Trophoblast cell (in vitro differentiated cells and primary cell): ENCODE measurements around the gene PDE4B.
"Not testable (repeated sequence)": the region's sequence is repeated elsewhere in the genome, so short reads cannot be mapped to it uniquely, and the experiment has no call there.

ENCODE experiments used
- DNase-seq, 2 donors: peaks; one replicate each; pipeline ENCODE4 v3.0.0-alpha.2; 2016
- H2AFZ ChIP-seq: 2 replicates; pipeline ENCODE4 v1.6.1; 2013; ENCODE audit warnings: low read length, moderate library complexity, mild to moderate bottlenecking; ENCODE audit not compliant: insufficient read depth, poor library complexity
- H2AK5ac ChIP-seq: 2 replicates; pipeline ENCODE4 v1.6.1; 2013; ENCODE audit warnings: mild to moderate bottlenecking, low read length
- H2BK120ac ChIP-seq: 2 replicates; pipeline ENCODE4 v1.6.1; 2013; ENCODE audit warnings: low read length, mild to moderate bottlenecking, moderate library complexity; ENCODE audit not compliant: insufficient read depth, poor library complexity
- H2BK12ac ChIP-seq: 2 replicates; pipeline ENCODE4 v1.6.1; 2013; ENCODE audit warnings: mild to moderate bottlenecking, low read length, moderate library complexity
- H2BK5ac ChIP-seq: 2 replicates; pipeline ENCODE4 v1.6.1; 2013; ENCODE audit warnings: low read length, low read depth, moderate library complexity, mild to moderate bottlenecking; ENCODE audit not compliant: poor library complexity
- H3K14ac ChIP-seq: 2 replicates; pipeline ENCODE4 v1.6.1; 2013; ENCODE audit warnings: mild to moderate bottlenecking, low read length
- H3K18ac ChIP-seq: 2 replicates; pipeline ENCODE4 v1.6.1; 2013; ENCODE audit warnings: mild to moderate bottlenecking, low read length
- H3K23ac ChIP-seq: 2 replicates; pipeline ENCODE4 v1.6.1; 2013; ENCODE audit warnings: low read length
- H3K27ac ChIP-seq: 2 replicates; pipeline ENCODE4 v1.5.1; 2013; ENCODE audit warnings: low read depth, mild to moderate bottlenecking, inconsistent platforms, low read length, moderate library complexity
- H3K27me3 ChIP-seq: 2 replicates; pipeline ENCODE4 v1.6.1; 2013; ENCODE audit warnings: inconsistent platforms, mild to moderate bottlenecking, low read length, moderate library complexity; ENCODE audit not compliant: insufficient read depth
- H3K36me3 ChIP-seq, 2 experiments: 1 replicate in 1 of 2; 2 replicates in 1 of 2; pipeline ENCODE4 v1.6.1; 2013; ENCODE audit warnings: low read length in 2 of 2, mild to moderate bottlenecking in 2 of 2, moderate library complexity in 1 of 2; ENCODE audit not compliant: insufficient read depth in 2 of 2, control insufficient read depth in 1 of 2
- H3K4ac ChIP-seq: 2 replicates; pipeline ENCODE4 v1.6.1; 2013; ENCODE audit warnings: low read depth, mild to moderate bottlenecking, low read length, moderate library complexity
- H3K4me1 ChIP-seq, 2 experiments: 1 replicate in 1 of 2; 2 replicates in 1 of 2; pipeline ENCODE4 v1.6.1; 2013; ENCODE audit warnings: low read length in 2 of 2, mild to moderate bottlenecking in 2 of 2, moderate library complexity in 1 of 2; ENCODE audit not compliant: insufficient read depth in 2 of 2, control insufficient read depth in 1 of 2
- H3K4me2 ChIP-seq: 2 replicates; pipeline ENCODE4 v1.6.1; 2013; ENCODE audit warnings: inconsistent platforms, mild to moderate bottlenecking, low read length, moderate library complexity
- H3K4me3 ChIP-seq: 2 replicates; pipeline ENCODE4 v1.5.1; 2013; ENCODE audit warnings: mild to moderate bottlenecking, low read depth, low read length, inconsistent platforms
- H3K79me1 ChIP-seq: one replicate; pipeline ENCODE4 v1.6.1; 2013; ENCODE audit warnings: low read length
- H3K79me2 ChIP-seq: 2 replicates; pipeline ENCODE4 v1.6.1; 2013; ENCODE audit warnings: low read length, mild to moderate bottlenecking; ENCODE audit not compliant: control insufficient read depth, insufficient read depth, poor library complexity
- H3K9ac ChIP-seq: 2 replicates; pipeline ENCODE4 v1.6.1; 2013; ENCODE audit warnings: mild to moderate bottlenecking, low read length
- H3K9me3 ChIP-seq: 2 replicates; pipeline ENCODE4 v1.6.1; 2013; ENCODE audit warnings: low read depth, mild to moderate bottlenecking, control low read depth, inconsistent platforms, low read length; ENCODE audit not compliant: insufficient read depth
- H4K12ac ChIP-seq: 2 replicates; pipeline ENCODE4 v1.6.1; 2013; ENCODE audit warnings: low read depth, mild to moderate bottlenecking, low read length, moderate library complexity
- H4K8ac ChIP-seq: 2 replicates; pipeline ENCODE4 v1.6.1; 2013; ENCODE audit warnings: low read depth, mild to moderate bottlenecking, low read length, moderate library complexity
- H4K91ac ChIP-seq: one replicate; pipeline ENCODE4 v1.6.1; 2013; ENCODE audit warnings: low read depth, mild to moderate bottlenecking, low read length, moderate library complexity
- WGBS: extraction: QIAGEN DNeasy Blood & Tissue Kit; methylation state at CpG from one replicate; pipeline ENCODE4 v1.1.7; 2013; ENCODE audit warnings: missing lambda C conversion rate; ENCODE audit not compliant: insufficient read length, insufficient coverage; ENCODE audit errors: extremely low coverage; 5-methylcytosine and 5-hydroxymethylcytosine counted together

The PDE4B gene

GRCh38 chr1:66136423-66136822 lies 343.7 kb downstream of the PDE4B start:
- H3K27me3 ChIP-seq, H3K36me3 ChIP-seq, H3K4me3 ChIP-seq, H3K18ac ChIP-seq, H2AFZ ChIP-seq, H3K4me2 ChIP-seq, H2BK5ac ChIP-seq, H3K23ac ChIP-seq, H3K4ac ChIP-seq, H3K27ac ChIP-seq, H3K79me1 ChIP-seq, H2BK12ac ChIP-seq, H2BK120ac ChIP-seq, H3K14ac ChIP-seq, H3K79me2 ChIP-seq, H4K8ac ChIP-seq, H3K9ac ChIP-seq, H4K12ac ChIP-seq, DNase-seq, H3K4me1 ChIP-seq, H2AK5ac ChIP-seq, H4K91ac ChIP-seq, H3K9me3 ChIP-seq: not testable (repeated sequence)
- no CpG with 5 or more reads among the region's 4 CpGs for WGBS

GRCh38 chr1:66137235-66137634 lies 344.5 kb downstream of the PDE4B start:
- H3K4me1 ChIP-seq = no peaks in the 10 kb centered on the region
- no CpG with 5 or more reads among the region's 2 CpGs for WGBS
- no peaks in the 10 kb centered on the region for H3K9me3 ChIP-seq
- no peak overlapping the region for H2BK120ac ChIP-seq
- H2AFZ ChIP-seq = no peak overlapping the region
- H2BK12ac ChIP-seq = no peak overlapping the region
- DNase-seq = no peak
- no peak overlapping the region for H4K8ac ChIP-seq
- no peak overlapping the region for H3K4ac ChIP-seq
- no peak overlapping the region for H3K4me3 ChIP-seq
- peak overlapping the region; percentile 77 for H3K23ac ChIP-seq
- H2BK5ac ChIP-seq = no peak overlapping the region
- H3K18ac ChIP-seq = no peak overlapping the region
- H4K91ac ChIP-seq = no peak overlapping the region
- no peaks in the 10 kb centered on the region for H3K79me1 ChIP-seq
- H2AK5ac ChIP-seq = no peak overlapping the region
- H3K27ac ChIP-seq = no peak overlapping the region
- H3K14ac ChIP-seq = no peak overlapping the region
- no peak overlapping the region for H3K9ac ChIP-seq
- H3K36me3 ChIP-seq = no peaks in the 10 kb centered on the region
- H3K4me2 ChIP-seq = no peak overlapping the region
- H3K79me2 ChIP-seq = no peaks in the 10 kb centered on the region
- no peaks in the 10 kb centered on the region for H3K27me3 ChIP-seq
- no peak overlapping the region for H4K12ac ChIP-seq

- Histone ChIP-seq H3K4ac (no peak overlapping the region), H2BK120ac (no peak overlapping the region), H3K4me1 (no peaks in the 10 kb centered on the region), H3K23ac (no peak overlapping the region), H3K14ac (no peak overlapping the region), H3K9ac (no peak overlapping the region), H3K36me3 (no peaks in the 10 kb centered on the region), H3K4me2 (no peak overlapping the region), H3K79me2 (no peaks in the 10 kb centered on the region), H3K9me3 (no peaks in the 10 kb centered on the region), H3K18ac (no peak overlapping the region), H4K8ac (no peak overlapping the region), H3K27me3 (no peaks in the 10 kb centered on the region), H3K79me1 (no peaks in the 10 kb centered on the region), H3K27ac (no peak overlapping the region), H4K12ac (no peak overlapping the region), H4K91ac (no peak overlapping the region), H2AK5ac (no peak overlapping the region), H2AFZ (no peak overlapping the region), H2BK5ac (no peak overlapping the region), H3K4me3 (no peak overlapping the region), H2BK12ac (no peak overlapping the region)
- no peak for DNase-seq
Observed at GRCh38 chr1:66138613-66139012, 345.9 kb downstream of the PDE4B start.

GRCh38 chr1:66140072-66140471 lies 347.4 kb downstream of the PDE4B start:
- H3K27me3 ChIP-seq = no peaks in the 10 kb centered on the region
- no peak overlapping the region for H3K4ac ChIP-seq
- H3K4me2 ChIP-seq = no peak overlapping the region
- no peak overlapping the region for H4K12ac ChIP-seq
- H3K14ac ChIP-seq = no peak overlapping the region
- no peak overlapping the region for H2AFZ ChIP-seq
- no peak overlapping the region for H3K23ac ChIP-seq
- no peak overlapping the region for H2AK5ac ChIP-seq
- no peak overlapping the region for H4K8ac ChIP-seq
- H4K91ac ChIP-seq = no peak overlapping the region
- H3K9ac ChIP-seq = no peak overlapping the region
- no peak overlapping the region for H3K27ac ChIP-seq
- H3K79me1 ChIP-seq = no peaks in the 10 kb centered on the region
- no peak overlapping the region for H2BK120ac ChIP-seq
- no peak overlapping the region for H2BK5ac ChIP-seq
- no peaks in the 10 kb centered on the region for H3K4me1 ChIP-seq
- WGBS = no CpG with 5 or more reads among the region's 5 CpGs
- H3K18ac ChIP-seq = no peak overlapping the region
- no peak overlapping the region for H2BK12ac ChIP-seq
- H3K9me3 ChIP-seq = no peaks in the 10 kb centered on the region
- H3K4me3 ChIP-seq = no peak overlapping the region
- DNase-seq = no peak
- H3K79me2 ChIP-seq = no peaks in the 10 kb centered on the region
- H3K36me3 ChIP-seq = no peaks in the 10 kb centered on the region

GRCh38 chr1:66143651-66144050 lies 351.0 kb downstream of the PDE4B start:
- Histone ChIP-seq H3K4me2 (no peak overlapping the region), H2BK5ac (no peak overlapping the region), H3K9me3 (no peaks in the 10 kb centered on the region), H3K27me3 (no peaks in the 10 kb centered on the region), H4K91ac (no peak overlapping the region), H3K36me3 (no peaks in the 10 kb centered on the region), H2BK120ac (no peak overlapping the region), H4K12ac (no peak overlapping the region), H3K9ac (no peak overlapping the region), H2AFZ (no peak overlapping the region), H2AK5ac (no peak overlapping the region), H3K79me1 (no peaks in the 10 kb centered on the region), H2BK12ac (no peak overlapping the region), H3K4ac (no peak overlapping the region), H3K4me1 (no peaks in the 10 kb centered on the region), H4K8ac (no peak overlapping the region), H3K79me2 (no peaks in the 10 kb centered on the region), H3K14ac (no peak overlapping the region), H3K27ac (no peak overlapping the region), H3K4me3 (no peak overlapping the region), H3K23ac (no peak overlapping the region), H3K18ac (no peak overlapping the region)
- no CpG with 5 or more reads among the region's 2 CpGs for WGBS
- DNase-seq = no peak
